CD4-positive, alpha-beta T cell (primary cell): Measurements from ENCODE around the gene TMEM100. TPM values are rescaled to one million over a fixed set of nuclear protein-coding genes. Genes with fewer than 3 reads are reported as not detected.

ENCODE experiments used
- ATAC-seq: fragments of 200-7000 bp; cut with Tn5 transposase; one replicate; pipeline ENCODE4 v1.10.0; 2022; ENCODE audit warnings: mild to moderate bottlenecking; ENCODE audit not compliant: poor library complexity
- CTCF ChIA-PET: fragments of 350-600 bp; sonication (Branson Sonifier 250); formaldehyde crosslinking; loops from one replicate; lab custom pipeline; 2021; ENCODE audit warnings: antibody characterized with exemption, inconsistent platforms; lab: Charles Lee
- POLR2A ChIA-PET: fragments of 350-600 bp; sonication (Branson Sonifier 250); formaldehyde crosslinking; loops from one replicate; lab custom pipeline; 2021; ENCODE audit warnings: antibody characterized with exemption, inconsistent platforms; lab: Charles Lee
- DNase-seq, 14 experiments: peaks; one replicate each; pipeline ENCODE4 v3.0.0-alpha.2; 2013 to 2020; ENCODE audit warnings: mixed read lengths in 2 of 14
- H3K27ac ChIP-seq, 2 donors: one replicate each; pipeline versions ENCODE4 v1.5.1 to v1.7.0; 2013; ENCODE audit warnings: low read length in 2 of 2, low read depth in 1 of 2, mild to moderate bottlenecking in 1 of 2
- H3K27me3 ChIP-seq, 2 experiments: 1 replicate in 1 of 2; 2 replicates in 1 of 2; pipeline versions ENCODE4 v1.6.1 to v1.7.0; 2013; ENCODE audit warnings: low read length in 2 of 2, control low read depth in 1 of 2, mild to moderate bottlenecking in 1 of 2, moderate library complexity in 1 of 2; ENCODE audit not compliant: insufficient read depth in 2 of 2, control insufficient read depth in 1 of 2
- H3K36me3 ChIP-seq: one replicate; pipeline ENCODE4 v1.6.1; 2013; ENCODE audit warnings: low read length, control low read depth; ENCODE audit not compliant: insufficient read depth
- H3K4me1 ChIP-seq: one replicate; pipeline ENCODE4 v1.6.1; 2013; ENCODE audit warnings: low read length, control low read depth; ENCODE audit not compliant: insufficient read depth
- H3K4me3 ChIP-seq: one replicate; pipeline ENCODE4 v1.5.1; 2013; ENCODE audit warnings: mild to moderate bottlenecking, low read length, moderate library complexity
- H3K9me3 ChIP-seq, 2 experiments: 1 replicate in 1 of 2; 2 replicates in 1 of 2; pipeline versions ENCODE4 v1.6.1 to v1.7.0; 2013; ENCODE audit warnings: low read length in 2 of 2, mild to moderate bottlenecking in 2 of 2, control low read depth in 1 of 2, moderate library complexity in 1 of 2; ENCODE audit not compliant: control insufficient read depth in 1 of 2, insufficient read depth in 1 of 2
- H3K27ac Mint-ChIP-seq: one replicate; pipeline ENCODE4 v1.8.0; 2020; ENCODE audit warnings: mixed read lengths
- H3K27me3 Mint-ChIP-seq: one replicate; pipeline ENCODE4 v1.8.0; 2021; ENCODE audit warnings: mixed read lengths
- H3K36me3 Mint-ChIP-seq: one replicate; pipeline ENCODE4 v1.8.0; 2021; ENCODE audit warnings: low read depth, mixed read lengths
- H3K4me1 Mint-ChIP-seq: one replicate; pipeline ENCODE4 v1.8.0; 2021; ENCODE audit warnings: low read depth, mixed read lengths
- H3K4me3 Mint-ChIP-seq: one replicate; pipeline ENCODE4 v1.8.0; 2020; ENCODE audit warnings: mild to moderate bottlenecking, mixed read lengths
- H3K9me3 Mint-ChIP-seq: one replicate; pipeline ENCODE4 v1.8.0; 2020; ENCODE audit warnings: mixed read lengths
- CTCF ChIP-seq: fragments of 200-600 bp; IDR thresholded peaks from one replicate; pipeline ENCODE4 v1.8.0; 2022; ENCODE audit warnings: antibody characterized with exemption, mild to moderate bottlenecking
- intact Hi-C, 2 experiments: fragments of 100-400 bp; cut with DNase I in 1 of 2; cut with micrococcal nuclease in 1 of 2; formaldehyde crosslinking; loops; one replicate each; pipeline versions ENCODE4 v1.15.1 to v1.9.0; 2023 to 2025; cut with DNase I, micrococcal nuclease
- total RNA-seq, 174 experiments: library from RNA in 2 of 174; stranded (reverse) in 2 of 174; gene quantifications; one replicate each; pipeline ENCODE4 v1.2.3 and lab custom pipeline; 2021 to 2026

The TMEM100 gene
- total RNA-seq, 2 experiments from 2014 or later = not detected

DNA sequence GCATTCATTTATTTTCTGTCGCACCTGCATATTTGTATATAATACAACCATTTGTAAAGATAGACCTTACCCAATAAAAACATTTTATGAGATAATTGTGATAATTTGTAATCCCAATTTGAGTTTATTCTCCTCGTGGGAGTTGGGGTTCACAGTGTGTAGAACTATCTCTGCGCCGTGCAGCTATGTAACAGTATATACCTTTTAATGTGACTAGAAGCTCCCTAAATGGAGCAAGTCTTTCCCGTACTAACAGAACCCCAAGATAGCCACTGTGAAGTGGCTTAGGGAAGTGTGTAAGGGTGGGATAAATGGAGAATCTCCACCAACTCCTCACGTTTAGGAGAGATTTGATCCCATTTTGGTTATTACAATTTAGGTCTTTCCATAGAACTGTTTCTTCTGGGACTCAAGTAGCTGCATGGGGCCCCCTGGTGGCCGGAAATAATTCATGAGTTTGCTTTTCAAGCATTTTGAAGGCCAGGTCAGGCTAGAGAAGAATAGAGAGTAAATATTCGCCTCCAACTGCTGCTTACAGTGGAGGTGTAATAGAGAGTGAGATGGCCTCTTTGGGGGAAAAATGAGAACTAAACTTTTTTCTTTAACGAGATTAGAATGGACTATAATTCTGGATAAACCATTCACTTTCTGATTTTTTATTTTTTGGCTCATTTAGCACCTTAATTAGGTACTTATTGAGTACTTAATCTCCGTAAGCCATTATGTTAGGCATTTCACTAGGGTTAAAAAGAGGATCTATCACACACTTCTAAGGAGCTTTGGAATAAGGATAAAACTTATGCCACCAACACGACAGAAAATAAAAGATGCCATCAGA lies 4.5 kb downstream of the TMEM100 start:
- Mint-ChIP-seq H3K9me3 (no peaks in the 10 kb centered on the region), H3K27me3 (peaks cover 29% of the 10 kb centered on the region), H3K36me3 (no peaks in the 10 kb centered on the region), H3K27ac (no peak overlapping the region), H3K4me3 (no peak overlapping the region), H3K4me1 (no peaks in the 10 kb centered on the region)
- CTCF ChIA-PET = interaction anchor here (0.5 to 2.9 kb wide), 10 partner anchors 9 to 204 kb away, joined by 3 to 16 read pairs (median 4); no protein-coding TSS in a partner anchor
- peak; percentile 90 for TF ChIP-seq CTCF
- no peaks in the 10 kb centered on the region for H3K36me3 ChIP-seq
- intact Hi-C loops = loop anchor here (1.0 kb wide), 1 partner anchor 192 kb away; no protein-coding TSS in a partner anchor
- H3K9me3 ChIP-seq = no peaks in the 10 kb centered on the region
- DNase-seq = peak; percentile 27 to 72 (median 48)
- no peak overlapping the region for H3K4me3 ChIP-seq
- no peaks in the 10 kb centered on the region for H3K4me1 ChIP-seq
- H3K27me3 ChIP-seq = peaks cover 6 to 7% of the 10 kb centered on the region in 2 experiments
- POLR2A ChIA-PET = no interaction called here
- ATAC-seq = no peak
- H3K27ac ChIP-seq = no peak overlapping the region

DNA sequence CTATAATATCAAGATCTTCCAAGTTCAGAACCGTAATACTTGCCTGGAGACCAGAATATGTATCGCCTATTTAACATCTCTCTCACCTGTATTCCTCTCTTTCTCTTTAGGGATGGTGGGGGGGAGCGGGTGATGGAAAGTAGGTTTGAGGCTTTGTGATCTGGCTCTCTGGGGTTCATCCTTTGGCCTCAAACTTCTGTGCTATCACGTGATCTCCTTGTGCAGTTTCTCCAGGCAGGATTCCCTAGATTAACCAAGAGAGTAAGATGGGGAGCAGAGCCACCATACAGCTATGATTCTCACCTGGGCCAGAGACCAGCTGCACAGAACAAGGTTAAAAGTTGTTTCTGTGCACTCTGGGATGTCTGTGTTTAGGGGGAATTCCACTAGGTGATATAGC lies 5.2 kb downstream of the TMEM100 start:
- TF ChIP-seq CTCF = no peak
- Mint-ChIP-seq H3K27me3 (peaks cover 22% of the 10 kb centered on the region), H3K36me3 (no peaks in the 10 kb centered on the region), H3K4me1 (no peaks in the 10 kb centered on the region), H3K4me3 (no peak overlapping the region), H3K27ac (no peak overlapping the region), H3K9me3 (no peaks in the 10 kb centered on the region)
- H3K27me3 ChIP-seq = peaks cover under 1 to 1% of the 10 kb centered on the region in 2 experiments
- H3K4me1 ChIP-seq = no peaks in the 10 kb centered on the region
- DNase-seq (no peak), ATAC-seq (no peak)
- H3K27ac ChIP-seq = no peak overlapping the region
- intact Hi-C loops = no loop called here
- no peak overlapping the region for H3K4me3 ChIP-seq
- CTCF ChIA-PET = interaction anchor here (1.1 to 2.9 kb wide), 7 partner anchors 9 to 203 kb away, joined by 3 to 16 read pairs (median 4); no protein-coding TSS in a partner anchor
- H3K36me3 ChIP-seq = no peaks in the 10 kb centered on the region
- H3K9me3 ChIP-seq = no peaks in the 10 kb centered on the region
- POLR2A ChIA-PET = no interaction called here

GRCh38 chr17:55710829-55711496 lies 11.7 kb downstream of the TMEM100 start:
- intact Hi-C loops = no loop called here
- H3K27me3 Mint-ChIP-seq = peaks cover 25% of the 10 kb centered on the region
- H3K36me3 Mint-ChIP-seq = no peaks in the 10 kb centered on the region
- DNase-seq = no peak
- Histone ChIP-seq H3K9me3 (no peaks in the 10 kb centered on the region), H3K27me3 (peaks cover 3 to 6% of the 10 kb centered on the region in 2 experiments), H3K4me1 (no peaks in the 10 kb centered on the region), H3K4me3 (no peak overlapping the region), H3K27ac (no peak overlapping the region), H3K36me3 (no peaks in the 10 kb centered on the region)
- CTCF ChIA-PET = no interaction called here
- TF ChIP-seq CTCF = no peak
- no peaks in the 10 kb centered on the region for H3K9me3 Mint-ChIP-seq
- no peak for ATAC-seq
- POLR2A ChIA-PET = no interaction called here
- H3K4me1 Mint-ChIP-seq = no peaks in the 10 kb centered on the region
- H3K4me3 Mint-ChIP-seq = no peak overlapping the region
- H3K27ac Mint-ChIP-seq = no peak overlapping the region
